Measurements from ENCODE around the gene KCNK3.

KCNK3 gene

DNA sequence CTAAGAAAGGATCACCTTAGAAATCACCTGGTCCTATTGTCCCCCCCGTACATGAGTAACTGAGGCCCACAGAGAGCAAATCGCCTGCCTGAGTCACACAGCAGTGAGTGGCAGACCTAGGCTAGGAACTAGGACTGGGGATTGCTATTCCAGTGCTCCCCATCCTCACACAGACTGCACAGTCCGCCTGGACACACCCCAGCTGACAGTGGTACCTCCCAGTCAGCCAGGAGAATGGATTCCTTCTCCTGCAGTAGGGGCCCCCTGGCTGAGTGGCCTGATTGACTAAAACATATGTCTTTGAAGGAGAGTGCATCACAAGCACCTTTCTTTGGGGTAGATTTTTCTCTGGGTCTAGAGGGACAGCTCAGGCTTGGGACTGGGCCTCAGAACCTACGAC, 39.2 kb downstream of the KCNK3 start:
- no peak overlapping the region for H3K4me3 ChIP-seq (replicated peaks; ENCODE audit: low read depth, low read length)
- TF ChIP-seq, protein P1, sequence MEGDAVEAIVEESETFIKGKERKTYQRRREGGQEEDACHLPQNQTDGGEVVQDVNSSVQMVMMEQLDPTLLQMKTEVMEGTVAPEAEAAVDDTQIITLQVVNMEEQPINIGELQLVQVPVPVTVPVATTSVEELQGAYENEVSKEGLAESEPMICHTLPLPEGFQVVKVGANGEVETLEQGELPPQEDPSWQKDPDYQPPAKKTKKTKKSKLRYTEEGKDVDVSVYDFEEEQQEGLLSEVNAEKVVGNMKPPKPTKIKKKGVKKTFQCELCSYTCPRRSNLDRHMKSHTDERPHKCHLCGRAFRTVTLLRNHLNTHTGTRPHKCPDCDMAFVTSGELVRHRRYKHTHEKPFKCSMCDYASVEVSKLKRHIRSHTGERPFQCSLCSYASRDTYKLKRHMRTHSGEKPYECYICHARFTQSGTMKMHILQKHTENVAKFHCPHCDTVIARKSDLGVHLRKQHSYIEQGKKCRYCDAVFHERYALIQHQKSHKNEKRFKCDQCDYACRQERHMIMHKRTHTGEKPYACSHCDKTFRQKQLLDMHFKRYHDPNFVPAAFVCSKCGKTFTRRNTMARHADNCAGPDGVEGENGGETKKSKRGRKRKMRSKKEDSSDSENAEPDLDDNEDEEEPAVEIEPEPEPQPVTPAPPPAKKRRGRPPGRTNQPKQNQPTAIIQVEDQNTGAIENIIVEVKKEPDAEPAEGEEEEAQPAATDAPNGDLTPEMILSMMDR (IDR thresholded peaks at IDR 0.05; ENCODE audit: insufficient read depth, low read length, poor library complexity, severe bottlenecking), result no peak
- no peaks in the 10 kb centered on the region for H3K36me3 ChIP-seq (ENCODE audit: control insufficient read depth, insufficient read depth, low read length)
- DNase-seq (ENCODE audit: extremely low read depth, insufficient read length), result no peak
- no peaks in the 10 kb centered on the region for H3K27me3 ChIP-seq (replicated peaks; ENCODE audit: control insufficient read depth, insufficient read depth, low read length)

DNA sequence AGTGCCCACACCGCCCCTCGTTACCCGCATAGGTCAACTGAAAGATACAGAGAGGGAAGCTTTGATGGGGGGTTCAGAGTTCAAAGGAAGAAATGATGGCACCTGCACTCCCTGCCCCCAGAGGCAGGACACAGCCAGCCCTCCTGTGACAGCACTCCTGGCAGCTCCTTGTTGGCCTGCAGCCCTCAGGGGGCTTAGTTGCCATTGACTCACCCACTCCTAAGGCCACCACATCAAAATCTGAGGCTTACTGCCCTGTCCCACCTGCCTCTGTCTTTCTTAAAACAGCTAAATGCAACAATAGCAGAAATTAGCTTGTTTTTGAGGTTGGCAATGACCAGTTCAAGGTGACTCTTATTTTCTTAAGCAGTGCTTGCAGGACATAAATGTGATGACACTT, 39.9 kb downstream of the KCNK3 start:
- no peak for DNase-seq (ENCODE audit: extremely low read depth, insufficient read length)

DNA sequence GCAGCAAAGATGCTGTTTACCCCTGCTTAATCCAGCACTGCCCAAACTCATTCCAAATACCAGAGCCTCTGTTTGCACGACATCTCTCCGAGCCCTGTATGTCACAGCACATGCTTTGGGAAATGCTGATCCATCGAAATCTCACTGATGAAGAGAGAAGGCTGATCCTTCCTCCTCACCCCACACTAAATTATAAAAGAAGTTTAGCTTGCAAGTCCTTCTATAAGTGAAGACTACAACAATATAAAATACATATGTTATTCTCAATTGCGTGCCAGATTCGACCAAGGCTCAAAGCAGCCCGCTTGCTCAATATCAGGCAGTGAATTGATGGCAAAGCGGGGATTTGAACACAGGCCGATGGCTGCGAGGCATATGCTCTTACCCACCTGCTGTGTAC, 40.9 kb downstream of the KCNK3 start:
- no peak for DNase-seq (ENCODE audit: extremely low read depth, insufficient read length)
- TF ChIP-seq, protein P1 (IDR thresholded peaks at IDR 0.05; ENCODE audit: insufficient read depth, low read length, poor library complexity, severe bottlenecking), result no peak
- no peaks in the 10 kb centered on the region; the same call in 1 of the 2 replicates for H3K27me3 ChIP-seq (replicated peaks; ENCODE audit: control insufficient read depth, insufficient read depth, low read length)
- no peaks in the 10 kb centered on the region for H3K36me3 ChIP-seq (ENCODE audit: control insufficient read depth, insufficient read depth, low read length)
- no peak overlapping the region for H3K4me3 ChIP-seq (replicated peaks; ENCODE audit: low read depth, low read length)

More for the DNA sequence above, 39.9 kb downstream of the KCNK3 start:
- Histone ChIP-seq H3K4me3 (replicated peaks; ENCODE audit: low read depth, low read length) (no peak overlapping the region), H3K36me3 (ENCODE audit: control insufficient read depth, insufficient read depth, low read length) (no peaks in the 10 kb centered on the region), H3K27me3 (replicated peaks; ENCODE audit: control insufficient read depth, insufficient read depth, low read length) (no peaks in the 10 kb centered on the region)
- TF ChIP-seq, protein P1 (IDR thresholded peaks at IDR 0.05; ENCODE audit: insufficient read depth, low read length, poor library complexity, severe bottlenecking), result no peak

DNA sequence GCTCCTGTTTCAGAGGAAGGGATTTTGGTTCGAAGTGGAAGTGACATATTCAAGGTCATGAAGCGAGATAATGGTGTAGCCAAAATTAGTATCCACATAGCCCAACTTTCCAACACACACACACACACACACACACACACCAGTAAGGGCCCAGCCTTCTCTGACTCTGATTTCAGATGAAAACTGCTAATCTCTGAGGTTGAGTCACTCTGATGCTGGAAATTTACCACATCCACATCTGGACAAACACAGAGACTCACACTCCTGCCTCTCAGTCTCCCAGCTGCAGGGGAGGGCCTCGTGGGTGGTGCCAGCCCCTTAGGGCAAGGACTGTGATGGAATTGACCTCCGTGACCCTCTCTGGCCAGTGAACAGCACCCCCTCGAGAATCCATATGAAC, 42.6 kb downstream of the KCNK3 start:
- no peaks in the 10 kb centered on the region; the same call in 1 of the 2 replicates for H3K27me3 ChIP-seq (replicated peaks; ENCODE audit: control insufficient read depth, insufficient read depth, low read length)
- no peak for DNase-seq (ENCODE audit: extremely low read depth, insufficient read length)
- H3K4me3 ChIP-seq (replicated peaks; ENCODE audit: low read depth, low read length), result no peak overlapping the region
- TF ChIP-seq, protein P1 (IDR thresholded peaks at IDR 0.05; ENCODE audit: insufficient read depth, low read length, poor library complexity, severe bottlenecking), result no peak
- H3K36me3 ChIP-seq (ENCODE audit: control insufficient read depth, insufficient read depth, low read length), result no peaks in the 10 kb centered on the region

DNA sequence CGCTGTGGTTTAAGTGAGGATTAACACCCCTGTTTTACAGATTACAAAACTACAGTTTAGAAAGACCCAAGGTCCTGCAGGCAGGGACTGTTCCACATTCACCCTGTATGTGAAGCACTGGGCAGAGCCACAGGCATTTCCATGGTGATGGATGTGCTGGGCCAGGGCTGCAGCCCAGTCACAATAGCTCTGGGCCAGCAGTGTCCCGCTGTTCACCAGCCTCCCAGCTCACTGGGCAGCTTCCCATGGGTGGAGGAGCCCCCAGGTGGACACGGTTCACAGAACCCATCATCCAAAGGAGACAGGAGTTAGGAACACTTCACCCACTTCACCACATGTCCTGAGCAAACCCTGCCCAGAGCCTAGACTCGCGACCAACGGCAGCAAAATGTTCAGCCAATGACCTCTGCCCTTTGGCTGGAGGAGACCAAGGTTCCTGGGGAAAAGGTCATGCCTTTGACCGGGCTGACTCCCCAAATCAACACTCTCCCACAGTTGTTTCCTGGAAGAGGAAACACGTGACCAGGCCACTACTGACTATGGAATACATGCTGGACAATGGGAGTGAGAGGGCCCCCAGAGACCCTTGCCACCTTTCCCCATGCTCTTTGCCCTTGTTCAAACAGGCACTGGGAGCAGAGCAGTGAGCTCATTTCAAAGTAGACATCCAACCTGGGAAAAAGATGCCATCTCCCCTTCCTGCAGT, 43.5 kb downstream of the KCNK3 start:
- Histone ChIP-seq H3K27me3 (replicated peaks; ENCODE audit: control insufficient read depth, insufficient read depth, low read length) (no peaks in the 10 kb centered on the region; the same call in 1 of the 2 replicates), H3K4me3 (replicated peaks; ENCODE audit: low read depth, low read length) (no peak overlapping the region), H3K36me3 (ENCODE audit: control insufficient read depth, insufficient read depth, low read length) (no peaks in the 10 kb centered on the region)
- DNase-seq (ENCODE audit: extremely low read depth, insufficient read length), result no peak
- TF ChIP-seq, protein P1 (IDR thresholded peaks at IDR 0.05; ENCODE audit: insufficient read depth, low read length, poor library complexity, severe bottlenecking), result no peak

All from GM06990 (cell line).